ENCODE data around the gene RXFP4. TPM values are rescaled to one million over a fixed set of nuclear protein-coding genes. Genes with fewer than 3 reads are reported as not detected.
A peak's percentile ranks its signal among the peaks of the same experiment; 100 is the strongest.

The RXFP4 gene
- total RNA-seq, 1 experiment from 2014 or later = not detected

DNA sequence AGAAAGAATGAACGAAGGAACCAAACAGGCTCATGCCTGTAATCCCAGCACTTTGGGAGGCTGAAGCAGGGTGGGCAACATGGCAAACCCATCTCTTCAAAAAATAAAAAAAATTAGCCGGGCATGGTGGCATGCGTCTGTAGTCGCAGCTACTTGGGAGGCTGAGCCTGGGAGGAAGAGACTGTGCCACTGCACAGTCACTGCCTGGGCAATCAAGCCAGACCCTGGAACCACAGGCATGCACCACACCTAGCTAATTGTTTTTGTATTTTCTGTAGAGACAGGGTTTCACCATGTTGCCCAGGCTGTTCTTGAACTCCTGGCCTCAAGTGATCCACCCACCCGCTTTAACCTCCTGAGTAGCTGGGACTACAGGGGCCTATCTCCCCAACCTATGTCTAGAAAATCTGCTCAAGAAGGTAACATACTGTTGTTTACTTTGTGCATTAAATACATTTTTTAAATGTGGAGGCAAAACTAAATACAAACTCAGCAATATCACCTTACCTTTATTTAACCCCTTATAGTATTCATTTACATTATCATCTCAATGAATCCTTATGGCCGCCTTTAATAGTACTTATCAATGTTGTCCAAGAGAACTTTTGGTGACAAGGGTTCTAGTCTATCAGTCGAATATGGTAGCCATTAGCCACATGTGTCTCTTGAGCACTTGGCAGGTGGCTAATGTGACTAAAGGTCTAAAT is 10.0 kb upstream of the RXFP4 start:
- Histone ChIP-seq H3K36me3 (ENCODE audit: low read depth) (peaks cover 58% of the 10 kb centered on the region), H3K27me3 (ENCODE audit: insufficient read depth, low read depth) (no peaks in the 10 kb centered on the region), H3K9me3 (ENCODE audit: insufficient read depth, low read depth) (no peaks in the 10 kb centered on the region), H3K4me3 (peak overlapping the region; percentile 84; the same call in 1 of the 2 replicates), H3F3A (ENCODE audit: insufficient read depth, low read depth) (peaks cover 74% of the 10 kb centered on the region), H3K27ac (peak overlapping the region; percentile 92; the same call in 1 of the 2 replicates), H2AFZ (no peak overlapping the region), H3K79me2 (ENCODE audit: low read depth) (peaks cover 76% of the 10 kb centered on the region), H3K9me2 (ENCODE audit: insufficient read depth) (no peaks in the 10 kb centered on the region), H4K20me1 (ENCODE audit: insufficient read depth) (peaks cover 51% of the 10 kb centered on the region), H3K4me2 (peak overlapping the region; percentile 95), H3K4me1 (replicated peaks; ENCODE audit: insufficient read depth) (peaks cover 42% of the 10 kb centered on the region)
- CTCF ChIA-PET = interaction anchor here (0.7 to 1.3 kb wide), 3 partner anchors 10 to 1998 kb away, joined by 3 to 16 read pairs (median 6); partner anchors contain the start of genes RXFP4 and UBQLN4
- DNase-seq = peak in 1 of 2 experiments; percentile 54
- no peak for TF ChIP-seq EZH2 (IDR thresholded peaks at IDR 0.05; ENCODE audit: low read depth)
- TF ChIP-seq, protein P1, sequence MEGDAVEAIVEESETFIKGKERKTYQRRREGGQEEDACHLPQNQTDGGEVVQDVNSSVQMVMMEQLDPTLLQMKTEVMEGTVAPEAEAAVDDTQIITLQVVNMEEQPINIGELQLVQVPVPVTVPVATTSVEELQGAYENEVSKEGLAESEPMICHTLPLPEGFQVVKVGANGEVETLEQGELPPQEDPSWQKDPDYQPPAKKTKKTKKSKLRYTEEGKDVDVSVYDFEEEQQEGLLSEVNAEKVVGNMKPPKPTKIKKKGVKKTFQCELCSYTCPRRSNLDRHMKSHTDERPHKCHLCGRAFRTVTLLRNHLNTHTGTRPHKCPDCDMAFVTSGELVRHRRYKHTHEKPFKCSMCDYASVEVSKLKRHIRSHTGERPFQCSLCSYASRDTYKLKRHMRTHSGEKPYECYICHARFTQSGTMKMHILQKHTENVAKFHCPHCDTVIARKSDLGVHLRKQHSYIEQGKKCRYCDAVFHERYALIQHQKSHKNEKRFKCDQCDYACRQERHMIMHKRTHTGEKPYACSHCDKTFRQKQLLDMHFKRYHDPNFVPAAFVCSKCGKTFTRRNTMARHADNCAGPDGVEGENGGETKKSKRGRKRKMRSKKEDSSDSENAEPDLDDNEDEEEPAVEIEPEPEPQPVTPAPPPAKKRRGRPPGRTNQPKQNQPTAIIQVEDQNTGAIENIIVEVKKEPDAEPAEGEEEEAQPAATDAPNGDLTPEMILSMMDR (conservative IDR thresholded peaks at IDR 0.05) = no peak
- POLR2A ChIA-PET (ENCODE audit: unreplicated experiment) = interaction anchor here (0.5 to 0.8 kb wide), 7 partner anchors 31 to 938 kb away, joined by 3 to 18 read pairs (median 3); partner anchors contain the start of genes ARHGEF2 and LENEP
- no TSS peak for BruUV-seq (replicated peaks)
- intact Hi-C loops (cut with micrococcal nuclease; ENCODE audit: unreplicated experiment) = loop anchor here (5.0 to 10.0 kb wide), 2 partner anchors 71 to 283 kb away; partner anchors contain the start of gene PMF1

DNA sequence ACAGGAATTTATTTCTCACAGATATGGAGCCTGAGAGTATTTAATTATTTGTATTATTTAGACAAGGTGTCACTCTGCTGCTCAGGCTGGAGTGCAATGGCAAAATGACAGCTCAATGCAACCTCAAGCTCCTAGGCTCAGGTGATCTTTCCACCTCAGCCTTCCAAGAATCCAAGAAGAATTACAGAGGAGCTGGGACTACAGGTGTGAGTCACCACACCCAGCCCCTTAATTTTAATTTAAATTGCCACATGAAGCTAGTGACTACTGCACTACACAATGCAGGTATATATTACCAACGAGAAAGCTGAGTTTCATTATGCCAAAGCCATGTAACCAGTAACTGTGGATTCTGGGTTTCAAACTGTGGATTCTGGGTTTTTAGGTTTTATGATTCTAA is 9.4 kb upstream of the RXFP4 start:
- Histone ChIP-seq H3K4me3 (peak overlapping the region; percentile 84; the same call in 1 of the 2 replicates), H2AFZ (no peak overlapping the region), H3F3A (ENCODE audit: insufficient read depth, low read depth) (peaks cover 68% of the 10 kb centered on the region), H4K20me1 (ENCODE audit: insufficient read depth) (peaks cover 45% of the 10 kb centered on the region), H3K27me3 (ENCODE audit: insufficient read depth, low read depth) (no peaks in the 10 kb centered on the region), H3K9me3 (ENCODE audit: insufficient read depth, low read depth) (no peaks in the 10 kb centered on the region), H3K36me3 (ENCODE audit: low read depth) (peaks cover 52% of the 10 kb centered on the region), H3K4me2 (peak overlapping the region; percentile 95), H3K27ac (peak overlapping the region; percentile 92), H3K79me2 (ENCODE audit: low read depth) (peaks cover 71% of the 10 kb centered on the region), H3K4me1 (replicated peaks; ENCODE audit: insufficient read depth) (peaks cover 42% of the 10 kb centered on the region), H3K9me2 (ENCODE audit: insufficient read depth) (no peaks in the 10 kb centered on the region)
- ChIA-PET POLR2A (ENCODE audit: unreplicated experiment) (interaction anchor here (0.5 to 0.8 kb wide), 9 partner anchors 11 to 1845 kb away, joined by 3 to 18 read pairs (median 6); partner anchors contain the start of gene LENEP), CTCF (interaction anchor here (0.6 to 1.3 kb wide), 3 partner anchors 58 to 161 kb away, joined by 4 to 16 read pairs (median 6); partner anchors contain the start of gene UBQLN4)
- TF ChIP-seq, protein P1 (conservative IDR thresholded peaks at IDR 0.05) = no peak
- no peak for TF ChIP-seq EZH2 (IDR thresholded peaks at IDR 0.05; ENCODE audit: low read depth)
- BruUV-seq (replicated peaks) = no TSS peak
- DNase-seq = peak; percentile 37 to 80
- intact Hi-C loops (cut with micrococcal nuclease; ENCODE audit: unreplicated experiment) = loop anchor here (5.0 to 10.0 kb wide), 2 partner anchors 70 to 283 kb away; partner anchors contain the start of gene PMF1

DNA sequence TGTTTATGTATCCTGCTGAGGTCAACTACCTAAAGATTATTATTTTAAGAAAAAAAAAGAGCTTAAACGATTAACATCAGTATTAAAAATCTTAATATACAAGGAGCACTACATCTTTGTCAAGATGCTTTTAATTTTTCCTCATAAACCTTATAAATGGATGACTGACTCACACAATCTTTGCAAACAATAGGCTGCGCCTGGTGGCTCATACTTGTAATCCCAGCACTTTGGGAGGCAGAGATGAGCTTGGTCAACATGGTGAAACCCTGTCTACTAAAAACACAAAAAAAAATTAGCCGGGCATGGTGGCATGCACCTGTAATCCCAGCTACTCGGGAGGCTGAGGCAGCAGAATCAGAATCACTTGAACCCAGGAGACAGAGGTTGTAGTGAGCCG is 9.0 kb upstream of the RXFP4 start:
- peak overlapping the region; percentile 92 for H3K27ac ChIP-seq
- BruUV-seq (replicated peaks) = no TSS peak

More for the DNA sequence above, 9.0 kb upstream of the RXFP4 start:
- Histone ChIP-seq H3K4me3 (peak overlapping the region; percentile 84), H3K36me3 (ENCODE audit: low read depth) (peaks cover 49% of the 10 kb centered on the region), H3K79me2 (ENCODE audit: low read depth) (peaks cover 66% of the 10 kb centered on the region), H3K9me3 (ENCODE audit: insufficient read depth, low read depth) (no peaks in the 10 kb centered on the region), H2AFZ (no peak overlapping the region), H3F3A (ENCODE audit: insufficient read depth, low read depth) (peaks cover 66% of the 10 kb centered on the region), H3K4me1 (replicated peaks; ENCODE audit: insufficient read depth) (peaks cover 42% of the 10 kb centered on the region), H4K20me1 (ENCODE audit: insufficient read depth) (peaks cover 42% of the 10 kb centered on the region), H3K27me3 (ENCODE audit: insufficient read depth, low read depth) (no peaks in the 10 kb centered on the region), H3K4me2 (peak overlapping the region; percentile 95), H3K9me2 (ENCODE audit: insufficient read depth) (no peaks in the 10 kb centered on the region)
- POLR2A ChIA-PET (ENCODE audit: unreplicated experiment) = interaction anchor here (0.5 to 0.8 kb wide), 6 partner anchors 11 to 1845 kb away, joined by 3 to 18 read pairs (median 6); no protein-coding TSS in a partner anchor
- CTCF ChIA-PET = interaction anchor here (0.6 to 1.3 kb wide), 3 partner anchors 57 to 161 kb away, joined by 4 to 16 read pairs (median 6); partner anchors contain the start of gene UBQLN4
- peak in 1 of 2 experiments; percentile 55 for DNase-seq
- intact Hi-C loops (cut with micrococcal nuclease; ENCODE audit: unreplicated experiment) = loop anchor here (5.0 to 10.0 kb wide), 2 partner anchors 70 to 282 kb away; partner anchors contain the start of gene PMF1
- no peak for TF ChIP-seq EZH2 (IDR thresholded peaks at IDR 0.05; ENCODE audit: low read depth)
- TF ChIP-seq, protein P1 (conservative IDR thresholded peaks at IDR 0.05) = no peak
